Gastroesophageal sphincter (tissue), 3 donors: ENCODE measurements around the gene CRYBB2.

ENCODE experiments used
- EP300 ChIP-seq: sonication (generic); formaldehyde crosslinking; IDR thresholded peaks from one replicate; pipeline ENCODE4 v1.6.1; 2017; ENCODE audit warnings: antibody characterized with exemption, mild to moderate bottlenecking
- POLR2A ChIP-seq, 2 donors: fragments of 450-650 bp; IDR thresholded peaks; one replicate each; pipeline ENCODE4 v1.6.1; 2017; ENCODE audit warnings: antibody characterized with exemption in 2 of 2, mild to moderate bottlenecking in 2 of 2, moderate library complexity in 1 of 2
- POLR2AphosphoS5 ChIP-seq: sonication (generic); formaldehyde crosslinking; IDR thresholded peaks from one replicate; pipeline ENCODE4 v1.6.1; 2017; ENCODE audit warnings: antibody characterized with exemption
- TF ChIP-seq, protein P1 (sequence below), 4 experiments: fragments of 200-600 bp in 2 of 4; fragments of 450-650 bp in 2 of 4; sonication (generic) in 1 of 4; IDR thresholded peaks; one replicate each; pipeline ENCODE4 v1.5.1; 2017 to 2019; ENCODE audit warnings: antibody characterized with exemption in 4 of 4, mild to moderate bottlenecking in 2 of 4, moderate library complexity in 2 of 4

DNA sequence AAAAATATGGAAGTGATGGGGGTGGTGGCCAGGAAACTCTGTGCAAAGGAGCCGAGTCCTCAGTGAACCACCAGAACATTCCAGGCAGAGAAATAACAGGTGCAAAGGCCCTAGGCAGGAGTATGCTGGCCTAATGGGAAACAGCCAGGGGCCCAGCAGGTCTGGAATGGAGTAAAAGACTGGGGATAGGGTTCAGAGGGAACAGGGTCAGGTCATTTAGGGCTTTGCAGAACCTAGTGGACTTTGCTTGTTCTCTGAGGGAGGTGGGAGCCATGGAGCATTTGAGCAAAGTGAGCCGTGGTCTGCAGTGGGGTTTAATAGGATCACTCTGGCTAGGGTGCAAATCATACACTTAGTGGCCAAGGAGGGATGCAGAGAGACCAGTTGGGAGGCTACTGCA is 11.1 kb upstream of the CRYBB2 start:
- no peak for TF ChIP-seq EP300
- TF ChIP-seq, protein P1, sequence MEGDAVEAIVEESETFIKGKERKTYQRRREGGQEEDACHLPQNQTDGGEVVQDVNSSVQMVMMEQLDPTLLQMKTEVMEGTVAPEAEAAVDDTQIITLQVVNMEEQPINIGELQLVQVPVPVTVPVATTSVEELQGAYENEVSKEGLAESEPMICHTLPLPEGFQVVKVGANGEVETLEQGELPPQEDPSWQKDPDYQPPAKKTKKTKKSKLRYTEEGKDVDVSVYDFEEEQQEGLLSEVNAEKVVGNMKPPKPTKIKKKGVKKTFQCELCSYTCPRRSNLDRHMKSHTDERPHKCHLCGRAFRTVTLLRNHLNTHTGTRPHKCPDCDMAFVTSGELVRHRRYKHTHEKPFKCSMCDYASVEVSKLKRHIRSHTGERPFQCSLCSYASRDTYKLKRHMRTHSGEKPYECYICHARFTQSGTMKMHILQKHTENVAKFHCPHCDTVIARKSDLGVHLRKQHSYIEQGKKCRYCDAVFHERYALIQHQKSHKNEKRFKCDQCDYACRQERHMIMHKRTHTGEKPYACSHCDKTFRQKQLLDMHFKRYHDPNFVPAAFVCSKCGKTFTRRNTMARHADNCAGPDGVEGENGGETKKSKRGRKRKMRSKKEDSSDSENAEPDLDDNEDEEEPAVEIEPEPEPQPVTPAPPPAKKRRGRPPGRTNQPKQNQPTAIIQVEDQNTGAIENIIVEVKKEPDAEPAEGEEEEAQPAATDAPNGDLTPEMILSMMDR (IDR thresholded peaks at IDR 0.05): no peak
- no peak for TF ChIP-seq POLR2AphosphoS5
- TF ChIP-seq POLR2A (IDR thresholded peaks at IDR 0.05): no peak
